ENCODE data around the gene MACROD1.

The MACROD1 gene

DNA sequence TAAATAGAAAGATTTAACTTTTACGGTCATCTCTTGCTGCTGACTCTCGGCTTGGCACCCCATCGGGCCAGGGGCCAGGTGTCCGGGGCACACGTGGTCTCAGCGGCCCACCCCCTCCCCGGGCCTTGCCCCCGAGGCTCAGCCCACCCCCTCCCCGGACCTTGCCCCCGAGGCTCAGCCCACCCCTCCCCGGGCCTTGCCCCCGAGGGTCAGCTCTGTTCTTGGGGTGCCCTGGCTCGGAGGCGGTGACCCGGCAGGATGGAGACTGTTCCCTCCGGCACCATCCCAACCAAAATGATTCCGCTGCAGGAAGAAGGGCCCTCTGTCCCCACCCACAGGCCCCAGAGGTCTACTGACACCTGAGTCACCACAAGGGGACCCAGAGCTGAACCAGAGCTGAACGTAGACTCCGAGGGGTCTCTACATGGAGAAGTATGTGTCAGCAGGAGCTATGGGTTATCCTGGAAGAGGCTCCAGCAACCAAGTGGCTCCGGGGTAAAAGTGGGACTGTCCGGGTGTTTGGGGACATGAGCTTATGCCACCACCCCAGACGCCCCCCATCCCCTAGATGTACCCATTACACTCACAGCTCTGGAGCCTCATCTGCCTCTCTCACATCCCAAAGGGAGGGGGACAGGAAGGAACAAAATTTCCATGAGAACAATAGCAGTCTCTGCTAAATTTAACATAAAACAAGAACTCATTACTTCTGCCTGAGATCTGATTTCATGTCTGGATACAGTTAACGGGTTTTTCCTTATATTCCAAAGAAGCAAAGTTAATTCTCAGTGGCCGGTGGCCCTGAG, 38.4 kb downstream of the MACROD1 start:
- TF ChIP-seq POLR2A (IDR thresholded peaks at IDR 0.05; ENCODE audit: extremely low read depth, insufficient read length) (no peak), MYC (IDR thresholded peaks at IDR 0.05; ENCODE audit: low read depth, low read length) (no peak)
- TF ChIP-seq, protein P1, sequence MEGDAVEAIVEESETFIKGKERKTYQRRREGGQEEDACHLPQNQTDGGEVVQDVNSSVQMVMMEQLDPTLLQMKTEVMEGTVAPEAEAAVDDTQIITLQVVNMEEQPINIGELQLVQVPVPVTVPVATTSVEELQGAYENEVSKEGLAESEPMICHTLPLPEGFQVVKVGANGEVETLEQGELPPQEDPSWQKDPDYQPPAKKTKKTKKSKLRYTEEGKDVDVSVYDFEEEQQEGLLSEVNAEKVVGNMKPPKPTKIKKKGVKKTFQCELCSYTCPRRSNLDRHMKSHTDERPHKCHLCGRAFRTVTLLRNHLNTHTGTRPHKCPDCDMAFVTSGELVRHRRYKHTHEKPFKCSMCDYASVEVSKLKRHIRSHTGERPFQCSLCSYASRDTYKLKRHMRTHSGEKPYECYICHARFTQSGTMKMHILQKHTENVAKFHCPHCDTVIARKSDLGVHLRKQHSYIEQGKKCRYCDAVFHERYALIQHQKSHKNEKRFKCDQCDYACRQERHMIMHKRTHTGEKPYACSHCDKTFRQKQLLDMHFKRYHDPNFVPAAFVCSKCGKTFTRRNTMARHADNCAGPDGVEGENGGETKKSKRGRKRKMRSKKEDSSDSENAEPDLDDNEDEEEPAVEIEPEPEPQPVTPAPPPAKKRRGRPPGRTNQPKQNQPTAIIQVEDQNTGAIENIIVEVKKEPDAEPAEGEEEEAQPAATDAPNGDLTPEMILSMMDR (IDR thresholded peaks at IDR 0.05; ENCODE audit: low read depth, low read length), result no peak
- TF ChIP-seq, protein P2, sequence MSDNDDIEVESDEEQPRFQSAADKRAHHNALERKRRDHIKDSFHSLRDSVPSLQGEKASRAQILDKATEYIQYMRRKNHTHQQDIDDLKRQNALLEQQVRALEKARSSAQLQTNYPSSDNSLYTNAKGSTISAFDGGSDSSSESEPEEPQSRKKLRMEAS (IDR thresholded peaks at IDR 0.05; ENCODE audit: low read depth, low read length), result no peak
- DNase-seq (ENCODE audit: low read depth), result no peak
- no peak overlapping the region for H3K4me3 ChIP-seq (ENCODE audit: low read depth, low read length)

GRCh38 chr11:64126796-64127195, 39.1 kb downstream of the MACROD1 start:
- no peak overlapping the region for H3K4me3 ChIP-seq (ENCODE audit: low read depth, low read length)
- DNase-seq (ENCODE audit: low read depth), result no peak
- TF ChIP-seq POLR2A (IDR thresholded peaks at IDR 0.05; ENCODE audit: extremely low read depth, insufficient read length), result no peak
- TF ChIP-seq MYC (IDR thresholded peaks at IDR 0.05; ENCODE audit: low read depth, low read length), result no peak
- TF ChIP-seq, protein P1 (IDR thresholded peaks at IDR 0.05; ENCODE audit: low read depth, low read length), result no peak
- TF ChIP-seq, protein P2 (IDR thresholded peaks at IDR 0.05; ENCODE audit: low read depth, low read length), result no peak

DNA sequence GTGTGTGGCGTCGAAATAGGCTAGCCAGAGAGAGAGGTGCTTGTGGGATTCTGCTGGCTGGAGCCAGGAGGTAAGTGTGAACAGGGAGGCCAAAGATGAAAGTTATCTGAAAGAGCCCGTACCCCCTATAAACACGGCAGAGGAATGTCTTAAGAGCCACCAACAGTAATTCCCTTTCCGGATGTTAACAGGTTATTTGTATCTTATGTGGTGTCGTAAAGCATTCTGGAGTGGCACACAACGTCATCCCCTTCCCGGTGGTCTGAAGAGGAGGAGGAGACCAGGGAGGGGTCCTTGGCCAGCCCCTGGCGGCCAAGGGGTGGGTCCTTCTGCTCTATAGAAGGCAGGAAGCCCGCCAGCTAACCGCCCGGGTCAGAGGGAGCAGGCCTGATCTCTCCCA, 39.5 kb downstream of the MACROD1 start:
- DNase-seq (ENCODE audit: low read depth), result no peak
- TF ChIP-seq MYC (IDR thresholded peaks at IDR 0.05; ENCODE audit: low read depth, low read length), result no peak
- no peak for TF ChIP-seq POLR2A (IDR thresholded peaks at IDR 0.05; ENCODE audit: extremely low read depth, insufficient read length)
- TF ChIP-seq, protein P2 (IDR thresholded peaks at IDR 0.05; ENCODE audit: low read depth, low read length), result no peak
- TF ChIP-seq, protein P1 (IDR thresholded peaks at IDR 0.05; ENCODE audit: low read depth, low read length), result no peak

GRCh38 chr11:64125676-64126075, 40.2 kb downstream of the MACROD1 start:
- no peak overlapping the region for H3K4me3 ChIP-seq (ENCODE audit: low read depth, low read length)
- no peak for DNase-seq (ENCODE audit: low read depth)
- TF ChIP-seq, protein P1 (IDR thresholded peaks at IDR 0.05; ENCODE audit: low read depth, low read length), result no peak

More for the DNA sequence above, 39.5 kb downstream of the MACROD1 start:
- no peak overlapping the region for H3K4me3 ChIP-seq (ENCODE audit: low read depth, low read length)

- no peak for DNase-seq (ENCODE audit: low read depth)
Observed at GRCh38 chr11:64124147-64124546, 41.8 kb downstream of the MACROD1 start.

More at GRCh38 chr11:64124147-64124546, 41.8 kb downstream of the MACROD1 start:
- TF ChIP-seq, protein P1 (IDR thresholded peaks at IDR 0.05; ENCODE audit: low read depth, low read length), result no peak
- TF ChIP-seq MYC (IDR thresholded peaks at IDR 0.05; ENCODE audit: low read depth, low read length) (no peak), POLR2A (IDR thresholded peaks at IDR 0.05; ENCODE audit: extremely low read depth, insufficient read length) (no peak)
- TF ChIP-seq, protein P2 (IDR thresholded peaks at IDR 0.05; ENCODE audit: low read depth, low read length), result no peak
- H3K4me3 ChIP-seq (ENCODE audit: low read depth, low read length), result no peak overlapping the region
